SK-N-MC (cell line): Measurements from ENCODE around the gene CHRND.

Experiments used
- EZH2 ChIP-seq: fragments of 200-600 bp; sonication (generic); IDR thresholded peaks from one replicate; pipeline ENCODE4 v1.6.1; 2017; ENCODE audit warnings: antibody characterized with exemption
- POLR2AphosphoS5 ChIP-seq: IDR thresholded peaks from 2 replicates; pipeline ENCODE4 v1.6.1; 2012; ENCODE audit warnings: mild to moderate bottlenecking, low read depth, low read length, borderline replicate concordance

DNA sequence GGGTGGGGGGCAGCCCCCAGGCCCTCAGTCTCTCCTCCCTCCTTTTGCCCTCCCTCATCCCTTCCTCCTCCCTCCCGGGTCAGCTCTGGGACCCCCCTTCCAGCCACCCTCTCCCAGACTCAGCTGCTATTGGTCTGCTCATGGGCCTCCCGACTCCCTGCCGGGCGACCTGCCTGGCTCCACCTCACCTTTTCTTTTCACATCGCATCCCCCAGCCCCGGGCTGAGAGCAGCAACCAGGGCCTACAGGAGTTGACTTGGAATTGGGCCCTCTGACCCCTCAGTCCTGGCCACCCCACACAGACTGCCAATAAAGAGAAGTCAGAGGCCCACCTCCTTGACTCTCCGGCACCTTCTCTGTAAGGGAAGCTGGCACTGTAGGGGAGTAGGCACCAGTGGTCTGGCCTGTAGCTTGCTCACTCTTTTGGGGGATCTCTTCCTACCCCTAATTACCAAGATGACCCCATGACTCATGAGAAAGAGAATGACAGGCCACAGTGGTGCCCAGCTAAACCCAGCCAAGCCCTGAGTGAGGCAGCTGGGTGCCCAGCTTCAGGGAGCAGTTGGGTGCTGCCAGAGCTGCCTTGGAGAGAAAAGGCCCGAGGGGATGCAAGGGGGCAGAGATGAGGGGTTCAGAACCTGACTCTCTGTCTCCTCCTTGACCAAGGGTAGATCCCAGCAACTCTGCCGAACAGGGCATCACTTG lies 36.3 kb upstream of the CHRND start:
- TF ChIP-seq POLR2AphosphoS5 (no peak), EZH2 (no peak)
